Skeletal muscle satellite cell (primary cell): ENCODE results near the gene PPDPF.
A peak's percentile ranks its signal among the peaks of the same experiment; 100 is the strongest.

Experiments used
- H3K27me3 ChIP-seq: 2 replicates; pipeline ENCODE4 v1.7.0; 2013; ENCODE audit warnings: low read length; ENCODE audit not compliant: control insufficient read depth, insufficient read depth
- H3K36me3 ChIP-seq: 2 replicates; pipeline ENCODE4 v1.7.0; 2013; ENCODE audit warnings: mild to moderate bottlenecking, control low read depth, low read length; ENCODE audit not compliant: insufficient read depth
- H3K4me1 ChIP-seq: 2 replicates; pipeline ENCODE4 v1.7.0; 2013; ENCODE audit warnings: low read length; ENCODE audit not compliant: control insufficient read depth, insufficient read depth
- H3K4me2 ChIP-seq: 2 replicates; pipeline ENCODE4 v1.7.0; 2013; ENCODE audit warnings: mild to moderate bottlenecking, low read length
- H3K4me3 ChIP-seq: 2 replicates; pipeline ENCODE4 v1.7.0; 2013; ENCODE audit warnings: low read length
- H3K9ac ChIP-seq: 2 replicates; pipeline ENCODE4 v1.7.0; 2013; ENCODE audit warnings: mild to moderate bottlenecking, low read depth, low read length, moderate library complexity
- H3K9me3 ChIP-seq: replicated peaks from 2 replicates; pipeline ENCODE4 v1.7.0; 2013; ENCODE audit warnings: mild to moderate bottlenecking, control low read depth, low read length

PPDPF gene

GRCh38 chr20:63497138-63497945, 23.2 kb upstream of the PPDPF start:
- H3K9ac ChIP-seq: no peak overlapping the region
- no peak overlapping the region for H3K4me3 ChIP-seq
- peaks cover 31% of the 10 kb centered on the region for H3K27me3 ChIP-seq
- no peaks in the 10 kb centered on the region for H3K9me3 ChIP-seq
- H3K4me1 ChIP-seq: peaks cover 7% of the 10 kb centered on the region
- H3K36me3 ChIP-seq: no peaks in the 10 kb centered on the region
- no peak overlapping the region for H3K4me2 ChIP-seq

GRCh38 chr20:63497946-63498935, 22.3 kb upstream of the PPDPF start:
- Histone ChIP-seq H3K4me2 (no peak overlapping the region), H3K9ac (no peak overlapping the region), H3K9me3 (no peaks in the 10 kb centered on the region), H3K36me3 (no peaks in the 10 kb centered on the region), H3K27me3 (peaks cover 38% of the 10 kb centered on the region), H3K4me1 (peaks cover 7% of the 10 kb centered on the region), H3K4me3 (no peak overlapping the region)

GRCh38 chr20:63498960-63499337, 21.6 kb upstream of the PPDPF start, which contains the start of gene EEF1A2:
EEF1A2 (minus strand) TSS chr20:63499083; CDS start chr20:63497763, 1,320 bp downstream.
- no peak within 1 kb of the TSS for H3K9ac ChIP-seq
- no peaks in the 10 kb centered on the region for H3K36me3 ChIP-seq
- no peaks in the 10 kb centered on the region for H3K9me3 ChIP-seq
- H3K4me2 ChIP-seq: peak within 1 kb of the TSS; percentile 41
- peaks cover 44% of the 10 kb centered on the region for H3K27me3 ChIP-seq
- no peak within 1 kb of the TSS for H3K4me3 ChIP-seq
- H3K4me1 ChIP-seq: peaks cover 7% of the 10 kb centered on the region

GRCh38 chr20:63499338-63499969, 21.1 kb upstream of the PPDPF start:
- Histone ChIP-seq H3K9me3 (no peaks in the 10 kb centered on the region), H3K4me2 (no peak overlapping the region), H3K27me3 (peaks cover 44% of the 10 kb centered on the region), H3K4me3 (no peak overlapping the region), H3K4me1 (peaks cover 7% of the 10 kb centered on the region), H3K9ac (no peak overlapping the region), H3K36me3 (no peaks in the 10 kb centered on the region)

GRCh38 chr20:63500151-63500901, 20.2 kb upstream of the PPDPF start:
- Histone ChIP-seq H3K4me2 (no peak overlapping the region), H3K9me3 (no peaks in the 10 kb centered on the region), H3K4me1 (peaks cover 7% of the 10 kb centered on the region), H3K9ac (no peak overlapping the region), H3K36me3 (no peaks in the 10 kb centered on the region), H3K27me3 (peaks cover 52% of the 10 kb centered on the region), H3K4me3 (no peak overlapping the region)

- Histone ChIP-seq H3K9ac (no peak overlapping the region), H3K27me3 (peaks cover 57% of the 10 kb centered on the region), H3K4me3 (no peak overlapping the region), H3K4me2 (no peak overlapping the region), H3K36me3 (no peaks in the 10 kb centered on the region), H3K4me1 (peaks cover 7% of the 10 kb centered on the region), H3K9me3 (no peaks in the 10 kb centered on the region)
These were observed 19.4 kb upstream of the PPDPF start for GRCh38 chr20:63500902-63501817.

GRCh38 chr20:63501818-63502670, 18.5 kb upstream of the PPDPF start:
- Histone ChIP-seq H3K27me3 (peaks cover 54% of the 10 kb centered on the region), H3K4me1 (peaks cover 7% of the 10 kb centered on the region), H3K4me2 (no peak overlapping the region), H3K9me3 (no peaks in the 10 kb centered on the region), H3K9ac (no peak overlapping the region), H3K4me3 (no peak overlapping the region), H3K36me3 (no peaks in the 10 kb centered on the region)

- H3K36me3 ChIP-seq: no peaks in the 10 kb centered on the region
- H3K27me3 ChIP-seq: peaks cover 49% of the 10 kb centered on the region
- no peak overlapping the region for H3K4me2 ChIP-seq
- H3K4me3 ChIP-seq: no peak overlapping the region
- no peaks in the 10 kb centered on the region for H3K9me3 ChIP-seq
- H3K4me1 ChIP-seq: peaks cover 6% of the 10 kb centered on the region
- H3K9ac ChIP-seq: no peak overlapping the region
These were observed 17.8 kb upstream of the PPDPF start for GRCh38 chr20:63502671-63503172.

- Histone ChIP-seq H3K9me3 (no peaks in the 10 kb centered on the region), H3K27me3 (peaks cover 47% of the 10 kb centered on the region), H3K4me2 (no peak overlapping the region), H3K36me3 (no peaks in the 10 kb centered on the region), H3K4me3 (no peak overlapping the region), H3K4me1 (no peaks in the 10 kb centered on the region), H3K9ac (no peak overlapping the region)
These were observed 17.0 kb upstream of the PPDPF start for GRCh38 chr20:63503524-63503923.
